ENCODE measurements around the gene PWP2. TPM values are rescaled to one million over a fixed set of nuclear protein-coding genes. Genes with fewer than 3 reads are reported as not detected.
"Not testable (repeated sequence)": the region's sequence is repeated elsewhere in the genome, so short reads cannot be mapped to it uniquely, and the experiment has no call there.

Gene PWP2
- total and polyA plus RNA-seq, 2 donors (not counting 1 experiment from before 2014, with no cell fraction given), result 3.6 to 13.5 TPM

GRCh38 chr21:44155231-44155993 lies 48.2 kb downstream of the PWP2 start:
- H3K4me3 Mint-ChIP-seq; H3K9me3 ChIP-seq (ENCODE audit: control extremely low read depth in 1 of 3, control insufficient read depth in 2 of 3, insufficient read depth in 1 of 3, low read length in 2 of 3); CTCF ChIA-PET; H3K27ac Mint-ChIP-seq; H3K9ac ChIP-seq (ENCODE audit: low read length); H3K27me3 ChIP-seq (replicated peaks in 1 of 4; ENCODE audit: control extremely low read depth in 1 of 4, control insufficient read depth in 3 of 4, insufficient read depth in 4 of 4, low read length in 3 of 4); H3K36me3 ChIP-seq (replicated peaks in 1 of 2; ENCODE audit: control extremely low read depth in 1 of 2, control insufficient read depth in 1 of 2, extremely low read depth in 1 of 2, insufficient read depth in 2 of 2, low read length in 1 of 2); H3K9me3 Mint-ChIP-seq (ENCODE audit: insufficient read depth); H3K4me3 ChIP-seq (ENCODE audit: control extremely low read depth in 1 of 5, extremely low read depth in 1 of 5, insufficient read depth in 1 of 5, low read depth in 2 of 5, low read length in 4 of 5); intact Hi-C loops (cut with micrococcal nuclease); H3K4me1 ChIP-seq (ENCODE audit: control insufficient read depth in 2 of 2, insufficient read depth in 2 of 2, low read length in 2 of 2); H3K79me2 ChIP-seq (ENCODE audit: control insufficient read depth, insufficient read depth, low read length); H3K4me2 ChIP-seq (replicated peaks; ENCODE audit: low read depth, low read length, poor library complexity, severe bottlenecking); H3K4me1 Mint-ChIP-seq; H3K27me3 Mint-ChIP-seq; POLR2A ChIA-PET; DNase-seq; H4K20me1 ChIP-seq (ENCODE audit: control insufficient read depth, insufficient read depth, low read length, poor library complexity, severe bottlenecking); H2AFZ ChIP-seq (ENCODE audit: insufficient read depth, low read depth, low read length, poor library complexity, severe bottlenecking): not testable (repeated sequence)
- 27% methylated on average over 5 of the region's 38 CpGs for WGBS (ENCODE audit: insufficient coverage)
- peak; percentile 40 for ATAC-seq (ENCODE audit: low read depth)
- peak overlapping the region in 1 of 2 donors; percentile 70 for H3K27ac ChIP-seq (ENCODE audit: low read length in 2 of 2)

GRCh38 chr21:44155994-44156380 lies 48.8 kb downstream of the PWP2 start:
- H3K27me3 ChIP-seq (replicated peaks in 1 of 4; ENCODE audit: control extremely low read depth in 1 of 4, control insufficient read depth in 3 of 4, insufficient read depth in 4 of 4, low read length in 3 of 4); H3K4me2 ChIP-seq (replicated peaks; ENCODE audit: low read depth, low read length, poor library complexity, severe bottlenecking); H3K4me3 Mint-ChIP-seq; CTCF ChIA-PET; POLR2A ChIA-PET; H3K79me2 ChIP-seq (ENCODE audit: control insufficient read depth, insufficient read depth, low read length); H3K27me3 Mint-ChIP-seq; H4K20me1 ChIP-seq (ENCODE audit: control insufficient read depth, insufficient read depth, low read length, poor library complexity, severe bottlenecking); H3K36me3 ChIP-seq (replicated peaks in 1 of 2; ENCODE audit: control extremely low read depth in 1 of 2, control insufficient read depth in 1 of 2, extremely low read depth in 1 of 2, insufficient read depth in 2 of 2, low read length in 1 of 2); H3K4me3 ChIP-seq (ENCODE audit: control extremely low read depth in 1 of 5, extremely low read depth in 1 of 5, insufficient read depth in 1 of 5, low read depth in 2 of 5, low read length in 4 of 5); H3K4me1 ChIP-seq (ENCODE audit: control insufficient read depth in 2 of 2, insufficient read depth in 2 of 2, low read length in 2 of 2); H3K9me3 Mint-ChIP-seq (ENCODE audit: insufficient read depth); H3K4me1 Mint-ChIP-seq; ATAC-seq (ENCODE audit: low read depth); intact Hi-C loops (cut with micrococcal nuclease); H3K9ac ChIP-seq (ENCODE audit: low read length); H3K9me3 ChIP-seq (ENCODE audit: control extremely low read depth in 1 of 3, control insufficient read depth in 2 of 3, insufficient read depth in 1 of 3, low read length in 2 of 3); DNase-seq; H3K27ac ChIP-seq (ENCODE audit: low read length in 2 of 2); H2AFZ ChIP-seq (ENCODE audit: insufficient read depth, low read depth, low read length, poor library complexity, severe bottlenecking); H3K27ac Mint-ChIP-seq: not testable (repeated sequence)
- no CpG with 5 or more reads among the region's 8 CpGs for WGBS (ENCODE audit: insufficient coverage)

- H3K79me2 ChIP-seq (ENCODE audit: control insufficient read depth, insufficient read depth, low read length); H3K4me3 ChIP-seq (ENCODE audit: control extremely low read depth in 1 of 5, extremely low read depth in 1 of 5, insufficient read depth in 1 of 5, low read depth in 2 of 5, low read length in 4 of 5); CTCF ChIA-PET; H3K4me1 ChIP-seq (ENCODE audit: control insufficient read depth in 2 of 2, insufficient read depth in 2 of 2, low read length in 2 of 2); intact Hi-C loops (cut with micrococcal nuclease); H3K27me3 Mint-ChIP-seq; H3K36me3 ChIP-seq (replicated peaks in 1 of 2; ENCODE audit: control extremely low read depth in 1 of 2, control insufficient read depth in 1 of 2, extremely low read depth in 1 of 2, insufficient read depth in 2 of 2, low read length in 1 of 2); H3K4me2 ChIP-seq (replicated peaks; ENCODE audit: low read depth, low read length, poor library complexity, severe bottlenecking); H3K9me3 ChIP-seq (ENCODE audit: control extremely low read depth in 1 of 3, control insufficient read depth in 2 of 3, insufficient read depth in 1 of 3, low read length in 2 of 3); H3K27me3 ChIP-seq (replicated peaks in 1 of 4; ENCODE audit: control extremely low read depth in 1 of 4, control insufficient read depth in 3 of 4, insufficient read depth in 4 of 4, low read length in 3 of 4); H3K9ac ChIP-seq (ENCODE audit: low read length); H3K9me3 Mint-ChIP-seq (ENCODE audit: insufficient read depth); H4K20me1 ChIP-seq (ENCODE audit: control insufficient read depth, insufficient read depth, low read length, poor library complexity, severe bottlenecking); H2AFZ ChIP-seq (ENCODE audit: insufficient read depth, low read depth, low read length, poor library complexity, severe bottlenecking); DNase-seq; H3K4me1 Mint-ChIP-seq; POLR2A ChIA-PET: not testable (repeated sequence)
- H3K4me3 Mint-ChIP-seq, result peak overlapping the region; percentile 71
- peak; percentile 11 for ATAC-seq (ENCODE audit: low read depth)
- peak overlapping the region in 1 of 2 donors; percentile 47 for H3K27ac ChIP-seq (ENCODE audit: low read length in 2 of 2)
- H3K27ac Mint-ChIP-seq, result peak overlapping the region; percentile 93
- WGBS (ENCODE audit: insufficient coverage), result no CpG with 5 or more reads among the region's 28 CpGs
Measured at GRCh38 chr21:44157439-44158081, 50.4 kb downstream of the PWP2 start.

- H3K79me2 ChIP-seq (ENCODE audit: control insufficient read depth, insufficient read depth, low read length); H3K4me2 ChIP-seq (replicated peaks; ENCODE audit: low read depth, low read length, poor library complexity, severe bottlenecking); ATAC-seq (ENCODE audit: low read depth); H2AFZ ChIP-seq (ENCODE audit: insufficient read depth, low read depth, low read length, poor library complexity, severe bottlenecking); H3K27me3 ChIP-seq (replicated peaks in 1 of 4; ENCODE audit: control extremely low read depth in 1 of 4, control insufficient read depth in 3 of 4, insufficient read depth in 4 of 4, low read length in 3 of 4); H3K9me3 ChIP-seq (ENCODE audit: control extremely low read depth in 1 of 3, control insufficient read depth in 2 of 3, insufficient read depth in 1 of 3, low read length in 2 of 3); H3K4me3 Mint-ChIP-seq; DNase-seq; H3K4me1 ChIP-seq (ENCODE audit: control insufficient read depth in 2 of 2, insufficient read depth in 2 of 2, low read length in 2 of 2); CTCF ChIA-PET; POLR2A ChIA-PET; H4K20me1 ChIP-seq (ENCODE audit: control insufficient read depth, insufficient read depth, low read length, poor library complexity, severe bottlenecking); H3K9ac ChIP-seq (ENCODE audit: low read length); H3K36me3 ChIP-seq (replicated peaks in 1 of 2; ENCODE audit: control extremely low read depth in 1 of 2, control insufficient read depth in 1 of 2, extremely low read depth in 1 of 2, insufficient read depth in 2 of 2, low read length in 1 of 2); H3K4me1 Mint-ChIP-seq; intact Hi-C loops (cut with micrococcal nuclease); H3K27me3 Mint-ChIP-seq; H3K9me3 Mint-ChIP-seq (ENCODE audit: insufficient read depth); H3K4me3 ChIP-seq (ENCODE audit: control extremely low read depth in 1 of 5, extremely low read depth in 1 of 5, insufficient read depth in 1 of 5, low read depth in 2 of 5, low read length in 4 of 5); H3K27ac ChIP-seq (ENCODE audit: low read length in 2 of 2); H3K27ac Mint-ChIP-seq: not testable (repeated sequence)
- WGBS (ENCODE audit: insufficient coverage), result no CpG with 5 or more reads among the region's 7 CpGs
Measured at GRCh38 chr21:44158082-44158468, 50.9 kb downstream of the PWP2 start.

Data from B cell (primary cell).